Measurements from ENCODE around the gene TMEM72. TPM values are rescaled to one million over a fixed set of nuclear protein-coding genes. Genes with fewer than 3 reads are reported as not detected.

TMEM72 gene
- total and polyA plus RNA-seq, 2 of the 13 experiments (the other 11 are each of a cell fraction or from before 2014, with no cell fraction given), result 0.04 TPM; not detected in 1

GRCh38 chr10:44981172-44982113, 70.3 kb downstream of the TMEM72 start (continued):
- TF ChIP-seq ZBTB4 (CRISPR knock-in tag; IDR thresholded peaks at IDR 0.05; ENCODE audit: borderline replicate concordance), result no peak
- no peak for TF ChIP-seq PHF21A (CRISPR knock-in tag; IDR thresholded peaks at IDR 0.05)
- TF ChIP-seq ZNF556 (CRISPR knock-in tag; IDR thresholded peaks at IDR 0.05; ENCODE audit: borderline replicate concordance), result peak; percentile 74; the same call in 1 of the 2 replicates
- no peak for TF ChIP-seq KDM1A (CRISPR knock-in tag; IDR thresholded peaks at IDR 0.05)
- TF ChIP-seq, protein P1, sequence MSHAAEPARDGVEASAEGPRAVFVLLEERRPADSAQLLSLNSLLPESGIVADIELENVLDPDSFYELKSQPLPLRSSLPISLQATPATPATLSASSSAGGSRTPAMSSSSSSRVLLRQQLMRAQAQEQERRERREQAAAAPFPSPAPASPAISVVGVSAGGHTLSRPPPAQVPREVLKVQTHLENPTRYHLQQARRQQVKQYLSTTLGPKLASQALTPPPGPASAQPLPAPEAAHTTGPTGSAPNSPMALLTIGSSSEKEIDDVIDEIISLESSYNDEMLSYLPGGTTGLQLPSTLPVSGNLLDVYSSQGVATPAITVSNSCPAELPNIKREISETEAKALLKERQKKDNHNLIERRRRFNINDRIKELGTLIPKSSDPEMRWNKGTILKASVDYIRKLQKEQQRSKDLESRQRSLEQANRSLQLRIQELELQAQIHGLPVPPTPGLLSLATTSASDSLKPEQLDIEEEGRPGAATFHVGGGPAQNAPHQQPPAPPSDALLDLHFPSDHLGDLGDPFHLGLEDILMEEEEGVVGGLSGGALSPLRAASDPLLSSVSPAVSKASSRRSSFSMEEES (CRISPR knock-in tag; IDR thresholded peaks at IDR 0.05), result no peak
- TF ChIP-seq AKAP8 (CRISPR knock-in tag; IDR thresholded peaks at IDR 0.05), result no peak
- peak; percentile 86; the same call in 1 of the 2 replicates for TF ChIP-seq CHD4 (IDR thresholded peaks at IDR 0.05; ENCODE audit: borderline replicate concordance, low read length)
- no peak for TF ChIP-seq ZNF121 (CRISPR knock-in tag; IDR thresholded peaks at IDR 0.05)
- TF ChIP-seq, protein P2, sequence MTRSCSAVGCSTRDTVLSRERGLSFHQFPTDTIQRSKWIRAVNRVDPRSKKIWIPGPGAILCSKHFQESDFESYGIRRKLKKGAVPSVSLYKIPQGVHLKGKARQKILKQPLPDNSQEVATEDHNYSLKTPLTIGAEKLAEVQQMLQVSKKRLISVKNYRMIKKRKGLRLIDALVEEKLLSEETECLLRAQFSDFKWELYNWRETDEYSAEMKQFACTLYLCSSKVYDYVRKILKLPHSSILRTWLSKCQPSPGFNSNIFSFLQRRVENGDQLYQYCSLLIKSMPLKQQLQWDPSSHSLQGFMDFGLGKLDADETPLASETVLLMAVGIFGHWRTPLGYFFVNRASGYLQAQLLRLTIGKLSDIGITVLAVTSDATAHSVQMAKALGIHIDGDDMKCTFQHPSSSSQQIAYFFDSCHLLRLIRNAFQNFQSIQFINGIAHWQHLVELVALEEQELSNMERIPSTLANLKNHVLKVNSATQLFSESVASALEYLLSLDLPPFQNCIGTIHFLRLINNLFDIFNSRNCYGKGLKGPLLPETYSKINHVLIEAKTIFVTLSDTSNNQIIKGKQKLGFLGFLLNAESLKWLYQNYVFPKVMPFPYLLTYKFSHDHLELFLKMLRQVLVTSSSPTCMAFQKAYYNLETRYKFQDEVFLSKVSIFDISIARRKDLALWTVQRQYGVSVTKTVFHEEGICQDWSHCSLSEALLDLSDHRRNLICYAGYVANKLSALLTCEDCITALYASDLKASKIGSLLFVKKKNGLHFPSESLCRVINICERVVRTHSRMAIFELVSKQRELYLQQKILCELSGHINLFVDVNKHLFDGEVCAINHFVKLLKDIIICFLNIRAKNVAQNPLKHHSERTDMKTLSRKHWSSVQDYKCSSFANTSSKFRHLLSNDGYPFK (CRISPR knock-in tag; IDR thresholded peaks at IDR 0.05; ENCODE audit: borderline replicate concordance), result 0 out of 2 replicates have a peak, but pooled peaks have one; percentile 28
- 0 out of 2 replicates have a peak, but pooled peaks have one; percentile 10 for TF ChIP-seq ZZZ3 (CRISPR knock-in tag; IDR thresholded peaks at IDR 0.05; ENCODE audit: borderline replicate concordance)
- no peak for TF ChIP-seq PAX8 (CRISPR knock-in tag; IDR thresholded peaks at IDR 0.05; ENCODE audit: borderline replicate concordance)
- TF ChIP-seq GZF1 (CRISPR knock-in tag; IDR thresholded peaks at IDR 0.05), result no peak
- TF ChIP-seq TRIM24 (CRISPR knock-in tag; IDR thresholded peaks at IDR 0.05), result no peak
- TF ChIP-seq ZNF816 (CRISPR knock-in tag; IDR thresholded peaks at IDR 0.05; ENCODE audit: borderline replicate concordance), result peak; percentile 53; the same call in 1 of the 2 replicates
- TF ChIP-seq ZNF274 (CRISPR knock-in tag; IDR thresholded peaks at IDR 0.05), result peak; percentile 44; the same call in 1 of the 2 replicates
- TF ChIP-seq ZNF577 (CRISPR knock-in tag; IDR thresholded peaks at IDR 0.05; ENCODE audit: borderline replicate concordance, low read depth), result no peak
- no peak for TF ChIP-seq CBX1 (IDR thresholded peaks at IDR 0.05; ENCODE audit: low read depth)
- no peak for TF ChIP-seq ZBTB39 (CRISPR knock-in tag; IDR thresholded peaks at IDR 0.05)
- no peak for TF ChIP-seq ZNF251 (CRISPR knock-in tag; IDR thresholded peaks at IDR 0.05)
